Measurements from ENCODE around the gene DR1.
A peak's percentile ranks its signal among the peaks of the same experiment; 100 is the strongest.
"Not testable (repeated sequence)": the region's sequence is repeated elsewhere in the genome, so short reads cannot be mapped to it uniquely, and the experiment has no call there.

DR1 gene

DNA sequence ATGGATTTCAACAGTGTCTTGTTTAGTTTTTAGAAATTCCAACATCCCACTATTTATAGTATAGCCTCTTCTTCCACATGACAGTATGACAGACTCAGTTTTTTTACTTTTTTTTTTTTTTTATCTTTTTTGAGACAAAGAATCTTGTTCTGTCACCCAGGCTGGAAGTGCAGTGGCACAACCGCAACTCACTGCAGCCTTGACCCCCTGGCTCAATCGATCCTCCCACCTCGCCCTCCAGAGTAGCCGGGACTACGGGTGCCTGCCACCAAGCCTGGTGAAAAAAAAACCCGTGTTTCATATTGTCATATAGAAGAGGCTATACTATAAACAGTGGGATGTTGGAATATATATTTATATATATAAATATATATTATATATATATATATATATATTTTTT, 1.2 kb upstream of the DR1 start:
- DNase-seq: no peak

DNA sequence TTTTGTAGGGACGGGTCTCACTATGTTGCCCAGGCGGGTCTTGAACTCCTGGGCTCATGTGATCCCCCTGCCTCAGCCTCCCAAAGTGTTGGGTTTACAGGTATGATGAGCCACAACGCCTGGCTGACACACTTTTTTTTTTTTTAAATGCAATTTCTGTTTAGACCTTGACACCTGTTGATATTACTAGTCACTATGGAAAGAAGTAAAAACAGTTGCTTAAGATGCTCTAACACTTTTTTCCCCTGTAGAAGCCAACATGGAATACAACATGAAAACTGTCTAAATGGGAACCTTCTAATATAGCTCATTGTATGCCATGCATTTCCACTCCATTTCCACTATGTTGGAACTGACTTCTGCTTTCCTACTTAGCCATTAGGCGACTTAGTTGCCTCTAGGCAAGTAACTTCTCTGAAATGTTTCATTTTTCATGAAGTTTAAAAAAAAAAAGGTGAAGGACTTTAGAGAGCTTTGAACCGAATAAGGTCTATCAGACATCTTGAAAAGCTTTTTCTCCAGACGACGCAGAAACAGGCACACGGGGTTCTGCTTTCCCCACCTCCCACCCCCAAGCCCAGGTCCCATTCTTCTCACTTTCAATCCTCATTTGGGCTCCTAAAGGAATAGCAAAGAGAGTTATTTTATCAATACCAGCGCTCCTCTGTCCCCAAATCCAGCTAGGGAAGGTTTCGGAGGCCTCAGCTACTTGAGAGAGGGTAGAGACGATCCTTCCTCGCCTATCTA, 648 bp upstream of the DR1 start:
- DNase-seq: no peak

DNA sequence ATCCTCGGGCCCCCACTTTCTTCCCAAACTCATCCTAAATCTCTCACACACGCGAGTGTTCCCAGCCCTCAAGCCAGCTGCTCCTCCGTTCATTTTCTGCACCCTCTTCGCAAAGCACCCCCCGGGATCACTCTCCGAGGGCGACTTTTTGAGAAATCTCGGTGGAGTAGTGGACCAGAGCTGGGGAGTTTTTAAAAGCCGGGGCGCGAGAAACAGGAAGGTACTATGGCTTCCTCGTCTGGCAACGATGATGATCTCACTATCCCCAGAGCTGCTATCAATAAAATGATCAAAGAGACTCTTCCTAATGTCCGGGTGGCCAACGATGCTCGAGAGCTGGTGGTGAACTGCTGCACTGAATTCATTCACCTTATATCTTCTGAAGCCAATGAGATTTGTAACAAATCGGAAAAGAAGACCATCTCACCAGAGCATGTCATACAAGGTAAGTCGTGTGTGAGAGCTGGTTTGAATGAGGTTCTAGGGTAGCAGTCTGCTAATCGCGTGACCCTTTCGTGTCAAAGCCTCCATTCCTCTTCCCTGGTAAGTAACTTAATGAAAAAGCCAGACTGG, 800 bp downstream of the DR1 start:
- DNase-seq: peak; percentile 17

DNA sequence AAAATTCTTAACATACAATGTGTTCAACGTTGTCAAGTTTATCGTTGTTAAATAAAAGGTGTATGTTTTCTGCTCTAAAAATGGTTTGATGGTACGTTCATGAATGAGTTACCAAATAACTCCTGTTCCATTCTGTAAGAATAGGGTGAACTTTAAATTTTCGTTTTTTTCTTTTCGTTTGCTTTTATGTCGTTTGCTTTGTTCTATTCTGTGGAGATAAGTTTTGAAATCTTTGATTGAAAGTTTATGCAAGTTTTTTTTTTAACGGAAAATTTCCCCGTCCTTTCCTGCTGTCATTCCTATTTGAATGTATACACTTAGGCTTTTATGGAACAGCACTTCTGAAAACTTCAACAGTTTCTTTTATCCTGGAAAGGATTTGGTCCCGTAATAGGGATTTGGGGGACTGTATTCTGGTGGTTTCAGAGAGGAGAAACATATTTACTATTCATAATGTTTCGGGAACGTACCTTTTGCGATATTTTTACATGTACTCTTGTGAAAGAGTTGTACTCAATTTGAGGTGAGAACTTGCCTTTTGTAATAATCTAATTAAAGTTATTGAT, 1.7 kb downstream of the DR1 start:
- no peak for DNase-seq

DNA sequence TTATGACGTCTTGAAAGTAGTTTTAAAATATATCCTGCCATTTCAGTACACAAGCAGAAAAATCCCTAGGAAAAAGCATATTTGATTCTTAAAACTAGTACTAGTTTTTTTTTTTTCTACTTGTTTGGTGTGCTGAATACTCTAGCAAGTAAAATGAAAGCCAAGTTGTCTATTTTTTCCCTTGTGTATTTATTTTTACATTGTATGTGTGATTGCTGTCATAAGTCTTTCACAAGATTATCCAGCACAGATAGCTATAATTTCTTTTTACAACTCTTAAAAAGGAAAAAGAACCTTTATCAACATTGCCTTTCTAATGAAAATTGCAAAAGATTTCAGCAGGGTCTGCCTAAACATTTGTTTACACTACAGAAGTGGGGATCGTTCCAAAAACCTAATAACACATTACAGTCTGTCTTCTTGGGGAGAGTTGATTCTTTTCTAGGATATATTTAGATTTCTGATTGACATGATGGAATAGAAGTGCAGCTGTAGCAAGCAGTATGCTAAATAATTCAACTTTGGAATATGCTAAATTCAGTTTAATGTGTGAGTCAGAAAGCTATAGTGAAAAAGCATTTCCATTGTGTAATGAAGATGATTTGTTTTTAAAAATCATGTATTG, 2.5 kb downstream of the DR1 start:
- DNase-seq: no peak

DNA sequence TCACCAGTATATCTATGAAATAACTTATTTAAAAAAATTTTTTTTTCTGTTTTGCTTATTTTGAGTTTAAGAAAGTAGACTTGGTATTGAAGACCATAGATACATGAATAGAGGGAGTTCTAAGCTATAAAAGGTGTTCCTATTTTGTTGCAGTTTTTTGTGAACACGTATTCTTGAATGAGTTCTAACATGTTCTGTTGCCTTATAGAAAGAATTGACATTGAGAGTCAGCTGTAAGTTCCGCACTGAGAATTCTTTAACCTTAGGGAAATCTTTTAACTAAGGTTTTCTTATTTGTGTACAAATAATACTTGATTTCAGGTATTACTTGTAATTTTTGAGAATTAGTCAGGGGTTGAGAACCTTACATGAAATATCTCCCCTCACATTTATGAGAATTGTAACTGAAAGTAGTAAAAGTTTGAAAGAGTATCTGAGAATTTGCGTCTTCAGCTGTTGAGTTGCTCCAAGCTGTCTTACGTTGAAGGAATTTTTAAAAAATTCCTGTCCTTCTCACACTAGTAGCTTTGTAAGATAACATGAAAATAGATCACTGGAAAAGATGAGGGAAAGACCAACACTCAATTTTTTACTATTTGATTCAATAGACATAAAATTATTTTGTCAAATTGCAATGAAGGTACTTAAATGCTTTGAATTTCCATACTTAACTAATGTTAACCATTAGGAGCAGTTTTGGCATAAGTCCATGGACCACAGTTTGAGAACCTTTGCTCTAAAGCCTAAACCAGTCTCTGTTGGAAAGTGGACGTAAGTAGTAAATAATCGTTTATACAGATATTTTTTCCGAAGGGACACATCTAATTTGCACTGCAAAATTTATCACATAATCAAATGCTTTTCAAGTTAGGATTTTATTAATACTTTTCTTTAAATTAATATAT, 3.8 kb downstream of the DR1 start:
- no peak for DNase-seq

DNA sequence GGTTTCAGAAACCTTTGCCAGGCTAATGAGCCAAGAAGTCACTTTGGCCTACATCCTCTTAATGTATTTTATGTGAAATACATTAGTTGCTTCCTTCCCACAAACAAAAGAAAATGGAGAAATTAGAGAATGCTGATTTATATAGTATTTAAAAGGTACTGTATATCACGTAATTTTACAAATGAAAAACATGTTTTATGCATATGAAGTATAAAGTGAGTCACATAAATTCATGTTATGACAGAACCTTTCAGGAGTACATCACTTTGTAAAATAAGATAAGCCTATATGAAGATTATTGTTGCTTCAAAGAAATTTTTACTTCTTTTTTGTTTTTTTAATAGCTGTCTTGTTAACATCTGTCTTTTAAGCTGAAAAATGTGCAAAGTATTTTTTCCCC, 4.6 kb downstream of the DR1 start:
- no peak for DNase-seq

DNA sequence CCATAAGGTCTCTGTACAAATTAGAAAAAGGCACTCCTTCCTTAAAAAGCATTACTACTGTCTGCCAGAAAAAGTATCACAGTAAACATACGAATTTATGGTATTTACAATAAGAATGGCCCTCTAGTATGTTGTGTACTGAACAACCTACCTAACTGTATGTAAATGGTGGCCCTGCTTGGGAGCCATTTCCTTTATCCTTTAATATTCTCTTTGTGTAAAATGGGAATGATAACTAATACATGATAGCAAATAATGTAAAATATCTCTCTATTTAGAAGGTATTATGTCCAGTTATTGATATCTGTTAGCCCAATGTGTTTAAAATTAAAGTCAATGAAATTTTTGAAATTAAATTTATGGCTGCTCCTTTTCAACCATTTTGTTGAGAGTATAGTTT, 5.2 kb downstream of the DR1 start:
- no peak for DNase-seq

DNA sequence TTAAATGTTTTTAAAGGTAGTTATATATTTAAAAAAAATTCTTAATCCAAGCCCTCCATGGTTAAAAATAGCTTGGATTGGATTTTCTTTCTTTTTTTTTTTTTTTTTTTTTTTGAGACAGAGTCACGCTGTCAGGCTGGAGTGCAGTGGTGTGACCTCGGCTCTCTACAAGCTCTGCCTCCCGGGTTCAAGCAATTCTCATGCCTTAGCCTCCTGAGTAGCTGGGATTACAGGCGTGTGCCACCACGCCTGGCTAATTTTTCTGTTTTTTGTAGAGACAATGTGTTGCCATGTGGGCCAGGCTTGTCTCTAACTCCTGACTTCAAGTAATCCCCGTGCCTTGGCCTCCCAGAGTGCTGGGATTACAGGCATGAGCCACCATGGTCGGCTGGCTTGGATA, 5.6 kb downstream of the DR1 start:
- DNase-seq: not testable (repeated sequence)

DNA sequence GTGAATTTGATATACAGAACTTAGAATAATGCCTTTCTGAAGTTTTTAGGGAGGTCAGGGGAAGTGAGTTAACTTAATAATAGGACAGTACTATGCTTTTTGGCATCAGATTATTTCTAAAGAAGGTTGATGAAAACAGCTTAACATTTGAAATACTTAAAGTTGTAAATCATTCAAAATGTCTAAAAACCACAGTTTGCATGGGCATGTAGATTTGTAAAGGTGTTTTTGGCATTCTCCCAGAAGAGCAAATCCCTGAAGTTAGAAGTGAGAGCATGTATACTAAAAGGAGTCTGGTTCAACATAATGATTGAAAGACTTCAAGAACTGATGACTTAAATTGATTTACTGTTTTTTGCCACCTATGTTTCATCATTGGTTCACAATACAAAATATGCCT, 6.7 kb downstream of the DR1 start:
- DNase-seq: no peak

DNA sequence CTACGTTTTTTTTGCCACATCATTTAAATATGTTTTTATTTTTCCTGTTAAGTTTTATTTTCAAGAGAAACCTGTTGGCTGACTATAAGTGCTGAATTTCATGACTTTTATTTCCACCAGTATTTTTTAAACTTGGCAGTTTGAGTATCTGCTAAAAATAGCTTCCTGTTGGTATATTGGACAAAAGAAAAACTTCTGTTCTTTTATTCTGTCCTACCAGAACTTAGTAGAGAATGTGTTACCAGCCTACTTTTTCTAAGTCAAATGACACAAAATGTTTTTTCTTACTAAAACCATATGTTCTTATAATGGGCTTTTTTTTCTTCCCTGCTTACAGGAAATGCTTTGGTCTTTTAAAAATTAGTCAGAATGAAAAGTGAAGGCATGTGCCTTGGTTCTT, 7.6 kb downstream of the DR1 start:
- DNase-seq: no peak

DNA sequence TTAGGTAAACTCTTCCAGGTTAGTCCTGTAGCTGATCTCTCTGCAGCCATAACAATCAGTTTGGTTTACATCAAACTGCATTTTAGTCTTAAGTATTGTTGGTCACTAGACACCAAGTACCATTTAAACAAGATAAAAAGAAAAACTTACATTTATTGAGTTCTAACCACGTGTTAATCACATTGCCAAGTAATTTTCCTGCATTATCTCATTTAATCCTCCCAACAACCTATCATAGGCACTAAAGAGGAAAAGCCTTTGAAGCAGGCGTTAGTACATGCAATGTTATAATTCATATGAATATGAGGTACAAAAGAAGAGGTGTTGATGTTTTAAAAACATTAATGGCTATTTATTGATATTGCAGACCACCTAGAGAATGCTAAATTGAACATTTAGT, 9.0 kb downstream of the DR1 start:
- no peak for DNase-seq

DNA sequence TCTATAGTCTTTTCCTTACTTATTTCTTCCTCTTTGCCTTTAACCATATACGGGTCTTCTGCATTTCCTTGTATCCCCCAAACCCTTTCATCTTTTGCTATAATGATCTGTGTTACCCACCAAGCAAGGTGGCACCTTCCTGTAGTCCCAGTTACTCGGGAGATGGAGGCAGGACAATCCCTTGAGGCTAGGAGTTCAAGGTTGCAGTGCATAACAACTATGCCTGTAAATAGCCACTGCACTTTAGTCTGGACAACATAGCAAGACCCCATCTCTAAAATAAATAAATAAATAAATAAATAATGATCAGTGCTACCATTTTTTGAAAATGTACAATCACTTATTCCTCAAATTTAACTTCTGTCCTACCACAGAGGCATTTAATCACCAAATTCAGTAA, 11.5 kb downstream of the DR1 start:
- DNase-seq: no peak

DNA sequence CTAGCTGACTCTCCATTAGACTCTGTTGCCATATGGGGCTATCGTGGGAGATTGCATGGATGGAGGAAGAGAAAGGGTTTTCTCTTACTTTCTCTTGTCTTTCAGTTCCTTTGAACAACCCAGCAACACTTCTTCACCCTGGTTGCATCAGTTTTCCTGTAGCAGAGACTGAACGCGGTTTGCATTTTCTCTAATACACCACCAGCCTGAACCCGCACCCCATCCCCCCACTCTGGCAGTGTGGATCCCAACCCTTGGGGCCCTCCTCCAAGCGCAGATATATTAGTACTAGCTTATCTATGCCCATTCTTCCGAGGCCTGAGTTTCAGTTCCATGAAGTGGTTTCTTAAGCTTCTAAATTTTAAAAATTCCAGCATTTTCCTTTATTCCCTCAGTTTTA, 12.6 kb downstream of the DR1 start:
- DNase-seq: no peak

DNA sequence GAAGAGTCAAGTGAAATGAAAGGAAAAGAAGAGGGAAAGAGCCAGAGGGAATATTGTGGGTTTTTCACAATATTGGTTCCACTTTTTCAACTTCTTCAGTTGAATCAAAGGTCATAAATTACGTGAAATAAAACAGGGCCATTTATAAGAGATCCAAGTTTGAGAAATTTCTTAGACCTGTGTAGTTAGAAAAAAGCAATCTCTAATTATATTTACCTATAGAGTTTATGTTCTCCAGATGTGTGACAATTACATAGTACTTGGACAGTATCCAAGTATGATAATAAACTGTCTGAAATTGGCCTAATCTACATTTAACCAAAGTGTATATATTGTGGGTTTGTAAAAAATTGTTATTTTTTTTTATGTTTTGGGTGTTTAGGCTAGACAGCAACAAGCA, 14.4 kb downstream of the DR1 start:
- DNase-seq: no peak

DNA sequence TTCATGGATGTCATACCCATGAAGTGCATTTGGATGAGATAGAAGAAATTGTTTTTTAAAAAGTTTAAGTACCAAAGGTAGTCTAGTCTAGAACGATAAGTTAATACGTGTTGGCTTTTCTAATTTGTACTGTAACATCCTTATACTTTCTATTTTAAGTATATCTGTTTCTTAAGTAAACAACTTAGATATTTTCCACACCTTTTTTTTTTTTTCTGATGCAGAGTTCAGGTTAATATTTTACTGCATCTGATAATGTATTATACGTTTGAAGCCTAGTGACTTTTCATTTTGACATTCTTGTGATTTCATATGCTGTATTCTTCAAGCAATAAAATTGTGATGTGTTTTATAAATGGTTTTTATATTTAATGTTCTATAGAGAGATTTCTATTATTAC, 16.5 kb downstream of the DR1 start:
- no peak for DNase-seq

DNA sequence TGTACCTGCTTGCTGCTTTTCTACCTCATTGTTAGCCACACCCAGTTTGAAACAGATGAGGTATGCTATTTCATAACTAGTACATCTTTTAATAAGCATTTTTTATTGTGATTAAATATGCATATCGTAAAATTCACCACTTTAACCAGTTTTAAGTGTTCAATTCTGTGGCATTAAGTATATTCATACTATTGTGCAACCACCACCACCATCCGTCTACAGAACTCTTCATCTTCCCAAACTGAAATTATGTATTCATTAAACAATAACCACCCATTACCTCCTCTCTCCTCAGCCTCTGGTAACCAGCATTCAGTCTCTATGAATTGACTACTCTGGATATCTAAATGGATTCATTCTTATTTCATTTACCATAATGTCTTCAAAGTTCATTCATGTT, 20.1 kb downstream of the DR1 start:
- DNase-seq: no peak

DNA sequence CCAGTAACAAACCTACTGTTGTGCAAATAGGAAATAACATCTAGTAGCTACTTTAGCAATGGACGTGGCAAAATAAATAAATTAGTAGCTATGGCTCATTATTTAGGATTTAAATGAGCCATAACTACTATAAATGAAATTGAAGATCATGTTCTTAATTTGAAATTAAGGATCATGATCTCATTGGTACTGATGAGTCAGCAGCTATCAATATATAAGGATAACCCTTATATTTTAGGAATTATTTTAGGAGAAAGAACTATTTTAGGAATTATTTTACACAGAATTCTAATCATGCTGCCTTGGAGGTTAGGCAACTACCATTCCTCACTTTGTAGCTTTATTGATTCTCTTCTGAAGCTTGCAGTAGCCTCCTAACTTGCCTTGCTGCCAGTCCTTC, 24.0 kb downstream of the DR1 start:
- no peak for DNase-seq

DNA sequence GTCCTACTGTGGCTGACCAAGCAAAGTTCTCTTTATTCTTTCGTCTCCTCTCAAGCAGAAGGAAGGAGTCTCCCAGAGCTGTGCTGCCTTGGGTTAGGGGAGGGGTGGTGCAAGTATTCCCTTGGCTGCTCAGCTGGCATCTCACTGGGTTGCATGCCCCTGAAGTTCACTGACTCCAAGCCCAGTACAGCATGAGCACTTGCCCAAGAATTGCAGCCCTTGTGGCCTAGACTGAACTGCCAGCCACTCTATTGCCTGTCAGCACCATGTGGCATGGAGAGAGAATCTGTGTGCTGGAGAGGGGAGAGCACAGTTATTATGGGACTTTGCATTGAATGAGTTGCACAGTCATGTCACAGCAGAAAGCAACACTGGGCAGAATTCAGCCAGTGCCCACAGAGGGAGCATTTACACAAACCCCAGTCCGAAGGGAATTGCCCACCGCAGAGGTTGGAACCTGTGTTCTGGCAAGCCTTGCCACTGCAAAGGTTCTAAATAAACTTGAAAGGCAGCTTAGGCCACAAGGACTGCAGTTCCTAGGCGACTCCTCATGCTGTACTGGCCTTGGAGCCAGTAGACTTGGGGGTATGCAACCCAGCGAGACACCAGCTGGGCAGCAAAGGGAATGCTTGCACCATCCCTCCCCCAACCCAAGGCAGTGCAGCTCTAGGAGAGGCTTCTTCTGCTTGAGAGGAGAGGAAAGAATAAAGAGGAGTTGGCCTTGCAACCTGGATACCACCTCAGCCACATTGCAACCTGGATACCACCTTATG, 28.8 kb downstream of the DR1 start:
- DNase-seq: no peak

DNA sequence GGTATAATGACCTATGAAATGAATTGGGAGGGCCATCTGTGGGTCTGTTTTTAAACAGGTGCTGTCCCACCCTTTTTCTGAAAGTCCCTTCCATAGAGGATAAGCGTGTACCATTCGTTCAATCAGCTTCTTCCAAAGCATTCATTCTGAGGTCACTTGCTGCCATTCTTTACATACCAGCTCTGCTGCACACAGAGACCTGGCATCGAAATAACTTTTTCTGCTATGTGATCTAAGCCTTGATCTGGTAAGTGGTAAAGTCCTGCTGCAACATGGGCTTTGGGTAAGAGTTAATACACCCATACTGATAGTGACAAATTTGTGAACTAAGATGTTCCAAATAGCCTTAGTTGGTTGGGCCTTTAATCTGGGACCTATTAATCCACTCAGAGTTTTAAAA, 38.9 kb downstream of the DR1 start:
- DNase-seq: no peak

DNA sequence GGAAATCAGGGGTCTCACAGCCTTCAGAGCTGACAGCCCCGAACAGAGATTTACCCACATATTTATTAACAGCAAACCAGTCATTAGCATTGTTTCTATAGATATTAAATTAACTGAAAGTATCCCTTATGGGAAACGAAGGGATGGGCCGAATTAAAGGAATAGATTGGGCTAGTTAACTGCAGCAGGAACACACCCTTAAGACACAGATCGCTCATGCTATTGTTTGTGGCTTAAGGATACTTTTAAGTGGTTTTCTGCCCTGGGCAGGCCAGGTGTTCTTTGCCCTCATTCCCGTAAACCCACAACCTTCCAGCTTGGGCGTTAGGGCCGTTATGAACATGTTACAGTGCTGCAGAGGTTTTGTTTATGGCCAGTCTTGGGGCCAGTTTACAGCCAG, 40.6 kb downstream of the DR1 start:
- not testable (repeated sequence) for DNase-seq

DNA sequence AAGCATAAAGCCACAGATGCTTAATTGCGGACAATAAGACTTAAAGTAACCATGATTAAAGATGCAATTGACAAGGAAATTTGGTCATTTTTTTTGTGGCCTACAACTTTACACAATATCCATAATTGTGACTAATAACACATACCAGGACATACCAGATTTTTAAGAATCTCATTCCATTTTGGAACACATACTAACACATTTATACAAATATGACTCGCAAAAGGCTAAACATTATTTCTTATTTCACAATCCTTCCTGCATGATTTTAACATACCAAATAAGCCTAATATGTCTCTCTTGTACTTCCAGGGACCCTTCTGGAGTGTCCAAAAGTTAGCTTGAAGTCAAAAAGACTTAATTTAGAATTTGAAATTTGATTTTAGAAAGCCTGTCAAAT, 48.8 kb downstream of the DR1 start:
- no peak for DNase-seq

DNA sequence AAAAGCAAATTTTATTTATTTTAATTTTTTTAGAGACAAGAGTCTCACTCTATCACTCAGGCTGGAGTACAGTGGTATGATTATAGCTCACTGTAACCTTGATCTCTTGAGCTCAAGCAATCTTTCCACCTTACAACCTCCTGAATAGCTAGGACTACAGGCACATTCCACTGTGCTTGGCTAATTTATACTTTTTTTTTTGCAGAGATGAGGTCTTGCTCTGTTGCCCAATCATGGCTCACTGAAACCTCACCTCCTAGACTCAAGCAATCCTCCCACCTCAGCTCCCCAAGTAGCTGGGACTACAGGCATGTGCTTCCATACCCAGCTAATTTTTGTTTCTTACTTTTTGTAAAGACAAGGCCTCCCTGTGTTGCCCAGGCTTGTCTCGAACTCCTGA, 49.5 kb downstream of the DR1 start:
- DNase-seq: no peak
